NCI-H1105 treated with DMSO at 0.1 percent for 48 hours (cell line): ENCODE results near the gene CNGA1.

Experiments used
- DNase-seq: peaks from one replicate; lab custom pipeline; 2025; lab: John Stamatoyannopoulos, UW

CNGA1 gene

GRCh38 chr4:47899639-47900038, 116.8 kb downstream of the CNGA1 start:
- no peak for DNase-seq

GRCh38 chr4:47891928-47892327, 124.6 kb downstream of the CNGA1 start:
- no peak for DNase-seq
